Skeletal muscle satellite cell (primary cell): ENCODE results near the gene NFIB.

Experiments used
- H3K27me3 ChIP-seq: 2 replicates; pipeline ENCODE4 v1.7.0; 2013; ENCODE audit warnings: low read length; ENCODE audit not compliant: control insufficient read depth, insufficient read depth
- H3K36me3 ChIP-seq: 2 replicates; pipeline ENCODE4 v1.7.0; 2013; ENCODE audit warnings: mild to moderate bottlenecking, control low read depth, low read length; ENCODE audit not compliant: insufficient read depth
- H3K4me1 ChIP-seq: 2 replicates; pipeline ENCODE4 v1.7.0; 2013; ENCODE audit warnings: low read length; ENCODE audit not compliant: control insufficient read depth, insufficient read depth
- H3K4me2 ChIP-seq: 2 replicates; pipeline ENCODE4 v1.7.0; 2013; ENCODE audit warnings: mild to moderate bottlenecking, low read length
- H3K4me3 ChIP-seq: 2 replicates; pipeline ENCODE4 v1.7.0; 2013; ENCODE audit warnings: low read length
- H3K9ac ChIP-seq: 2 replicates; pipeline ENCODE4 v1.7.0; 2013; ENCODE audit warnings: mild to moderate bottlenecking, low read depth, low read length, moderate library complexity
- H3K9me3 ChIP-seq: replicated peaks from 2 replicates; pipeline ENCODE4 v1.7.0; 2013; ENCODE audit warnings: mild to moderate bottlenecking, control low read depth, low read length

NFIB gene

GRCh38 chr9:14263707-14264483 lies 50.0 kb downstream of the NFIB start:
- peaks cover 16% of the 10 kb centered on the region for H3K4me1 ChIP-seq
- no peak overlapping the region for H3K4me3 ChIP-seq
- H3K9ac ChIP-seq: no peak overlapping the region

GRCh38 chr9:14262827-14263226 lies 51.1 kb downstream of the NFIB start:
- Histone ChIP-seq H3K4me3 (no peak overlapping the region), H3K4me2 (no peak overlapping the region), H3K9me3 (no peaks in the 10 kb centered on the region), H3K4me1 (peaks cover 27% of the 10 kb centered on the region), H3K9ac (no peak overlapping the region), H3K36me3 (no peaks in the 10 kb centered on the region), H3K27me3 (no peaks in the 10 kb centered on the region)

More at GRCh38 chr9:14263707-14264483, 50.0 kb downstream of the NFIB start:
- Histone ChIP-seq H3K9me3 (no peaks in the 10 kb centered on the region), H3K27me3 (no peaks in the 10 kb centered on the region), H3K36me3 (no peaks in the 10 kb centered on the region), H3K4me2 (peak overlapping the region; percentile 51)

GRCh38 chr9:14261616-14262015 lies 52.3 kb downstream of the NFIB start:
- H3K36me3 ChIP-seq: no peaks in the 10 kb centered on the region
- H3K27me3 ChIP-seq: no peaks in the 10 kb centered on the region
- H3K9me3 ChIP-seq: no peaks in the 10 kb centered on the region
- peaks cover 31% of the 10 kb centered on the region for H3K4me1 ChIP-seq
- H3K4me3 ChIP-seq: no peak overlapping the region
- no peak overlapping the region for H3K9ac ChIP-seq
- no peak overlapping the region for H3K4me2 ChIP-seq

- Histone ChIP-seq H3K27me3 (no peaks in the 10 kb centered on the region), H3K9ac (no peak overlapping the region), H3K4me3 (no peak overlapping the region), H3K4me1 (peaks cover 42% of the 10 kb centered on the region), H3K9me3 (no peaks in the 10 kb centered on the region), H3K36me3 (no peaks in the 10 kb centered on the region), H3K4me2 (peak overlapping the region; percentile 28)
Observed at GRCh38 chr9:14260101-14260500, 53.8 kb downstream of the NFIB start.

GRCh38 chr9:14258660-14259239 lies 55.2 kb downstream of the NFIB start:
- Histone ChIP-seq H3K9me3 (no peaks in the 10 kb centered on the region), H3K27me3 (no peaks in the 10 kb centered on the region), H3K4me2 (peak overlapping the region; percentile 36), H3K4me3 (no peak overlapping the region), H3K9ac (no peak overlapping the region), H3K4me1 (peaks cover 42% of the 10 kb centered on the region), H3K36me3 (no peaks in the 10 kb centered on the region)

GRCh38 chr9:14258156-14258555 lies 55.8 kb downstream of the NFIB start:
- no peaks in the 10 kb centered on the region for H3K9me3 ChIP-seq
- H3K9ac ChIP-seq: no peak overlapping the region
- H3K4me3 ChIP-seq: no peak overlapping the region
- no peaks in the 10 kb centered on the region for H3K27me3 ChIP-seq
- H3K4me1 ChIP-seq: peaks cover 42% of the 10 kb centered on the region
- no peak overlapping the region for H3K4me2 ChIP-seq
- no peaks in the 10 kb centered on the region for H3K36me3 ChIP-seq

- Histone ChIP-seq H3K4me2 (peak overlapping the region; percentile 41), H3K9ac (no peak overlapping the region), H3K27me3 (no peaks in the 10 kb centered on the region), H3K4me1 (peaks cover 50% of the 10 kb centered on the region), H3K4me3 (no peak overlapping the region), H3K36me3 (no peaks in the 10 kb centered on the region), H3K9me3 (no peaks in the 10 kb centered on the region)
Observed at GRCh38 chr9:14256588-14256987, 57.4 kb downstream of the NFIB start.

- Histone ChIP-seq H3K9me3 (no peaks in the 10 kb centered on the region), H3K4me1 (peaks cover 33% of the 10 kb centered on the region), H3K27me3 (no peaks in the 10 kb centered on the region), H3K36me3 (no peaks in the 10 kb centered on the region), H3K9ac (peak overlapping the region; percentile 61), H3K4me2 (peak overlapping the region; percentile 91), H3K4me3 (peak overlapping the region; percentile 63)
Observed at GRCh38 chr9:14251154-14252071, 62.5 kb downstream of the NFIB start.

- no peaks in the 10 kb centered on the region for H3K9me3 ChIP-seq
- no peaks in the 10 kb centered on the region for H3K27me3 ChIP-seq
- H3K4me2 ChIP-seq: peak overlapping the region; percentile 91
- H3K4me1 ChIP-seq: peaks cover 32% of the 10 kb centered on the region
- no peaks in the 10 kb centered on the region for H3K36me3 ChIP-seq
- H3K4me3 ChIP-seq: peak overlapping the region; percentile 63
- H3K9ac ChIP-seq: peak overlapping the region; percentile 46
Observed at GRCh38 chr9:14250794-14251153, 63.2 kb downstream of the NFIB start.

GRCh38 chr9:14249527-14249926 lies 64.4 kb downstream of the NFIB start:
- peaks cover 29% of the 10 kb centered on the region for H3K4me1 ChIP-seq

GRCh38 chr9:14248149-14248548 lies 65.8 kb downstream of the NFIB start:
- no peak overlapping the region for H3K9ac ChIP-seq
- H3K36me3 ChIP-seq: no peaks in the 10 kb centered on the region
- no peaks in the 10 kb centered on the region for H3K27me3 ChIP-seq
- H3K4me1 ChIP-seq: peaks cover 29% of the 10 kb centered on the region
- H3K4me2 ChIP-seq: no peak overlapping the region
- no peaks in the 10 kb centered on the region for H3K9me3 ChIP-seq
- H3K4me3 ChIP-seq: no peak overlapping the region

More at GRCh38 chr9:14249527-14249926, 64.4 kb downstream of the NFIB start:
- H3K9me3 ChIP-seq: no peaks in the 10 kb centered on the region
- no peak overlapping the region for H3K4me3 ChIP-seq
- H3K9ac ChIP-seq: no peak overlapping the region
- no peaks in the 10 kb centered on the region for H3K36me3 ChIP-seq
- H3K27me3 ChIP-seq: no peaks in the 10 kb centered on the region
- H3K4me2 ChIP-seq: no peak overlapping the region
